Measurements from ENCODE around the gene IL1R1.
A peak's percentile ranks its signal among the peaks of the same experiment; 100 is the strongest.
"Not testable (repeated sequence)": the region's sequence is repeated elsewhere in the genome, so short reads cannot be mapped to it uniquely, and the experiment has no call there.

The IL1R1 gene, protein sequence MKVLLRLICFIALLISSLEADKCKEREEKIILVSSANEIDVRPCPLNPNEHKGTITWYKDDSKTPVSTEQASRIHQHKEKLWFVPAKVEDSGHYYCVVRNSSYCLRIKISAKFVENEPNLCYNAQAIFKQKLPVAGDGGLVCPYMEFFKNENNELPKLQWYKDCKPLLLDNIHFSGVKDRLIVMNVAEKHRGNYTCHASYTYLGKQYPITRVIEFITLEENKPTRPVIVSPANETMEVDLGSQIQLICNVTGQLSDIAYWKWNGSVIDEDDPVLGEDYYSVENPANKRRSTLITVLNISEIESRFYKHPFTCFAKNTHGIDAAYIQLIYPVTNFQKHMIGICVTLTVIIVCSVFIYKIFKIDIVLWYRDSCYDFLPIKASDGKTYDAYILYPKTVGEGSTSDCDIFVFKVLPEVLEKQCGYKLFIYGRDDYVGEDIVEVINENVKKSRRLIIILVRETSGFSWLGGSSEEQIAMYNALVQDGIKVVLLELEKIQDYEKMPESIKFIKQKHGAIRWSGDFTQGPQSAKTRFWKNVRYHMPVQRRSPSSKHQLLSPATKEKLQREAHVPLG

DNA sequence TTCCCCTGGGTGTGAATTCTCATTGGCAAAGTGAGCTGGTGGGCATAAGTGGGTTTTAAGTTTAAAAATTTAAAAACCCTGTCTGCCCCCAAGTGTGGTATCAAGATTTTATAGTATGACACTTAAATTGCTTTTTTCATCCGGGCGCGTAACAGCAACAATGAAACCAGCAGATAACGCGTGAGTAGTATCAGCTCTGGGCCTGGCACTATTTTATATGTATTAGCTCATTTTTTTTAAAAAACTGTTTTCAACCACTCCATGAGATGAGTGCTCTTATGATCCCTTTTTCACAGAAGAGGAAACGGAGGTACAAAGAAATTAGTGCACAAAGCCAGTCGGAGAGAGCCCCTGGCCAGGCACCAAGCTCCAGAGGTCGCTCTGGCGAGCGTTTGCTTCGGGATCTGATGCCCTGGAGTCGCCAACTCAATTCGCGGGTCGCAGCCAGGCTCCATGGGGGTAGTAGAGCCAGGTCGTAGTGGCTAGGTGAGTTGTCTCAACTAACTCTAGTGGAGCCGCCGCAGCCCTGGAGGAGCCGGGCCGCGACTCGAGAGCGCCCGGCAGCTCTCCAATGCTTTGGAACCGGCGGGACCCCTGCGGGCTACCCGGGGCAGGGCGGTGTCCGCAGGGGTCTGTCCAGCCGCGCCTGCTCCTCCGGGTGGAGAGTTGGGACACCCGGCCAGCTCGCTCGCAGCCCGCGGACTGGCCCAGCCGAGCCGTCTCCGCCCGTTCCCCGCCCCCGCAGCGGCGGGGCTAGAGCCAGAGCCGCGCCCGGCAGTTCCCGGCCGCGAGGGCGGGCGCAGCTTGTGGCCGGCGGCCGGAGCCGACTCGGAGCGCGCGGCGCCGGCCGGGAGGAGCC lies at the start of gene IL1R1:
IL1R1 (plus strand) TSS at position 777 of the 859 bp plus-strand sequence. CDS start 14,979 bp downstream, outside the sequence.
- peak; percentile 35 for DNase-seq

DNA sequence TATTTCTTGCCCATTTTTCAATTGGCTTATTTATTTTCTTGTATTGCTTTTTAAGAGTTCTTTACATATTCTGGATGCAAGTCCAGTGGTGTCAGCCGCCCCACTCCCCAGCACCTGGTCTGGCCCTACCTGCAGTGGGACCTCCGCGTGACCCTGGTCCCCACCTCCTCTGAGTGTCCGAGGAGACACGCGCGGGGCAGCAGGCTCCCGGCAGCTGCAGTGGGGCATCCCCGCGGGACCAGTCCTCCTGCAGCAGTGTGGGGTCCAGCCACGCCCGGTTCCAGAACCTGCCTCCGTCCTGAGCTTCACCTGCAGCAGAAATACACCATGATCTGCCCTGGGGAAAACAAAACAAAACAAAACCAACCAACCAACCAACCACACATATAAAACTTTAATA lies 48.9 kb upstream of the IL1R1 start:
- no peak for DNase-seq

DNA sequence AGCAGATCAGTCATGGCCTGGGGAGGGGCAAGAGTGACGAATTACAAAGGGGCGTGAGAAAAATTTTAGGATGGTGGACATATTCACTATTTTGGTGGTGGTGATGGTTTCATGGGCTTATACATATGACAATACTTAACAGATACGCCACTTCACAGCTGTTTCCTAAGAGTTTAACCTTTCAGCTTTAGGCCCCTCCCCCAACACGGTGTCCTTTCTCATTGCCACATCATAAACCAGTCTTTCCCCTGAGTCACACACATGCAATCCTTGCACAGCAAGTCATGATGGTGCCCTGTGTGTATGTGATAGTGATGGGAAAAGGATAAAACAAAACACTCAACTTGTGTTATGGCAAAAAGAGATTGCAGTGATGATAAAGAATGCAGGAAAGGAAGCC lies 47.6 kb upstream of the IL1R1 start:
- DNase-seq: peak; percentile 43

DNA sequence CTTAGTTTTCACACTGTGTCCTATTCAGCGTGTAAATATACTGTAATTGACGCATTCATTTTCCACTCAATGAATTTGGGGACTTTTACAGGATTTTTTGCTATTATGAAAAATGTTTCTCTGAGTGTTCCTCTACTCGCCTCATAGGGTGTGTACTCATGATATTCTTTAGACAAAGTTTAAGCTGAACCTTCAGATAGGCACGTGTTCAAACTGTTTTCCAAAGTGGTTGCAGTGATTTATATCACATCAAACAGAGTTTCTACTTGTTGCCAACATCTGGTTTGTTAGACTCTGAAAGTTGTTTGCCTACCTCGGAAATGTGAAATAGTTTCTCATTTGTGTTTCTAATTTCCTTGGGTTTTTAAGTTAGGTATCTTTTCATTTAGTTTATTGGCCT lies 46.4 kb upstream of the IL1R1 start:
- DNase-seq: no peak

DNA sequence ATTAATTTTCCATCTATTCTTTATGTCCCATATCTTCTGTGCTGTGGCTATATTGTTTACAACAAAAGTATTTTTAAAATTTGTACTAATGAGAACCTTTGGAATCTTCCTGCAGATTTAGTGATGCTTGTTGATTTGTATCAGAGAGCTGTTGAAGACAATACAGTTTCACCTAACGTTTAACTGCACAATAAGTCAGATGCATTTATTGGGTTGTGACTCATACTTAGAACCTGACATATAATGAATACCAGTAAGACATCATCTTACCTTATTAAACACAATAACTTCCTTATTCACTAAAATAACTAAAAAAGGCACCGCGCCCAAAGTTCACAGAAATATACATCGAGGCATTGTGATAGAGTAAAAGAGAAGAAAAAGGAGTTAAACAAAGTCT lies 43.8 kb upstream of the IL1R1 start:
- no peak for DNase-seq

DNA sequence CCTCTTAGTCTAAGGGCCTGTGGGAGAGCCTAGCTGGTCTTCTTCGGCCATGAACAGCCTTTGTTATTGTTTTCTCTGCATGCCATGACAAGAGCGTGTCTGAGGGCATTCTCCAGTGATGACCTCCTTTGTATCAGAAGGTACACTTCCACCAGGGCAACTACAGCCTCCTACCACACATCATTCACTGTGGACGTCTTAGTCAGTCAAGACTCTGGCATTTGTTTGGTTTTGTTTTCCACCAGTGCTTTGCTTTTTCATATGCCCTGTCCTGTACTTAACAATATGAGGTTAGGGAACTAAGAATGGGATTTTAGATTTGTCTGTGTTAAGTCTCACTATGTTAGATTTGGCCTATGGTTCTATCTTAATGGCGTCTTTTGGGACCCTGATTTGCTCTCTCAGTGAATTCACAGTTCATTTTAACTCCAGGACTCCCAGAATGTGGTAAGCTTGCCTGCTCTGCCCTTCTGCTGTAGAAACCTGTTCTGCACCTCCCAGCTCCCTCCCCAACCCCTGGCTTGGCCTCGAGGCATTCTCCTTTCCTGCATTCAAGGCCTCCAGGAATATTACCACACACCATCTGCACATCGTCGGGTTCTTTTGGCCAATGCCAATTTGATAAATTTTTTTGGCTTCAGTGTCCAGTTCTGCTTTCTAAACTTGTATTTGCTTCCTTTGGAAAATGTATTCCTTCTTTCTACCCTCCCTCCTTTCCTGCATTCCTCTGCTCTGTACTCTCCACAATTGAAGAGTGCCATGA lies 42.8 kb upstream of the IL1R1 start:
- DNase-seq: no peak

DNA sequence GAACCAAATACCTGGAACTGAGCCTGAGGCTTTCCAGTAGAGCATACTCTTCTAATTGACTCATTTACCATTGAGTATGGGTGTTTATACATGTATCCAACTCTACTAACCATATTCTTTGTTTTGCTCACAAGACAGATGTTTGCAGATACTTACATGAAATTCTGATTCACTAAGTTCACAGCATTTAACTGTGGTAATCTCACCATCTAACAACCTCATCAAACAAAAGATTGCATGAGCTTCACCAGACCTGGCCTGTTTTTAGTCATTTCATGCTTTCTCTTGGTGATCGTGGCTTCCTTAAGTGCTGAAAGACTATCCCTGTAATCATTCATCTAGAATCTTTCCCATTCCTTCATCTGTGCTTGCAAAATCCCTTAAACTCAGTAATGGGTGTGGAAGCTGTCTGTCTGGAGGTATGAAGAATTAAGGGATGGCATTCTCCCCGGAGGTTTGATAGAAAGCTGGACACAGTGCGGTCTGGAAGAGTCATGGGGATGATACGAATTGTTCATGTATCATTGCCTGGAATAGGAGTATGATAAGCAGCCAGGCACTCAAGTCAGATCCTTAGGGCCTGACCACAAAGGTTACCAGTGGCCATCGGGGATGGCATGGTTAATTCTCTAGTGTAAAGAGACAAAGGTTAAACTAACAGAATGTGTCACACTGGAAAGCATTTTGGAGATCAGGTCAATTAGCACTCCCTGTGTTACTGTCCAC lies 42.0 kb upstream of the IL1R1 start:
- DNase-seq: peak; percentile 80

DNA sequence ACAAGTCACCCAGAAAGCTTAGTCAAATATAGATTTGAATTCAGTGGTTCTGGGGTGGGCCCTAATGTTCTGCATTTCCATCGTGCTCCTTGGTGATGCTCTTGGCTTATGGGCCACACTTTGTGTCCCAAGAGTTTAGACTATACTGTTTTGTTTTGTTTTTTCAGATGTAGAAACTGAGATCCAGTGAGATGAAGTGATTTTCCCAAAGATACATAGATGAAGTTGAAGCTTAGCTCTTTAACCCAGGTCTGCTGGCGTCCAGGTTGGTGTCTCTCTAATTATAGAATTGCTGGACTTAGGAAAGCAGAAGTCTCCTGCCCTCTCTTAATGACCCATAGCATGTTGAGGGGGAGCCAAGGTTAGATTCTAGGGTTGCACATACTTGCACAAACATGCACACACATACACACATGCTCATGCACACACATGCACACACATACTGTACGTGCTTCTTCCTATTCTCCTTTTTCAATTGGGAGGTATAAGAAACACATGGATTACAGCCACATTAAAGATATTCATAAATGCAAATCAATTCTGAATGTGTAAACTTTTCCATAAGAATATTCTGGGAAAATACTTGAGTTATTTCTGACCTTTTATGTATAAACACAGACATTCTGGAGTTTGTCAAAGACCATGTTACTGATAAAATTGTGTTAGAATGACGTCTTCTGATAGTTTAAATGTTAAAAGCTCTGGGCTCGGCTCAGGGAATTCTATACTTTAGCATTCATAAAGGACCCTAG lies 41.3 kb upstream of the IL1R1 start:
- DNase-seq: no peak

DNA sequence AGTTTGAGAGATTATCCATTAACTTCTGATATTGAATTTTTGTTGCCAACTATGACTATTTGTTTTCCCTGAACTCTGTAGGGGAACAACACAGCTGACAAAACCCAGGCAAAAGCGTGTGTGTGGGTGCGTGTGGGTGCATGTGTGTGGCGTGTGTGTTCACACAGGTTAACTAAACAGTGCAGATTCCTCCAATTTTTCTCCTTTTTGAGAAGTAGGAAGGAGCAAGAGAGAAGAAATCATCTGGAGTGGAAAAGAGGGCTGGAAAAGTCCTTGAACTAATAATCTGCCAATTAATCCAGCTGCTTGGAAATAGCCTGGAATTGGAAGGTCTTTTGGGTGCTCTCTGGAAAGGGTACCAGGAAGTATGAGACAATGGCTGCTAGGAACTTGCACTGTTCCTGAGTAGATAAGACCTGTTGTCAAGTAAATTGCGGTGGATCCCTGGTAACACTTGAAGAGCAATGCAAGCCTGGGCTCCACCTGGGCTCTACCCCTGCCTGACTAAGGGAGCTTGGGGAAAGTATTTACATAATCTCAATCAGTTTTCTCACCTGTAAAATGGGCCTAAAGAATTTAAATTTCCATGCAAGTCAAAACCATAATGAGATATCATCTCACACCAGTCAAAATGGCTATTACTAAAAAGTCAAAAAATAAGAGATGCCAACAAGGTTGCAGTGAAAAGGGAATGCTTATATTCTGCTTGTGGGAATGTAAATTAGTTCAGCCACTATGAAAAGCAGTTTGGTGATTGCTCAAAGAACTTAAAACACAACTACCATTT lies 40.5 kb upstream of the IL1R1 start:
- no peak for DNase-seq

DNA sequence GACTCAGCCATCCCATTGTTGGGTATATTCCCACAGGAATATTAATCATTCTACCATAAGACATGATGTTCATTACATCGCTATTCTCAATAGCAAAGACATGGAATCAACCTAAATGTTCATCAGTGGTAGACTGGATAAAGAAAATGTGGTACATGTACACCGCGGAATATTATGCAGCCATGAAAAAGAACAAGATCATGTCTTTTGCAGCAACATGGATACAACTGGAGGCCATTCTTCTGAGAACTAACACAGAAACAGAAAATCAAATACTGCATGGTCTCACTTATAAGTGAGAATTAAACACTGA lies 40.0 kb upstream of the IL1R1 start:
- not testable (repeated sequence) for DNase-seq

DNA sequence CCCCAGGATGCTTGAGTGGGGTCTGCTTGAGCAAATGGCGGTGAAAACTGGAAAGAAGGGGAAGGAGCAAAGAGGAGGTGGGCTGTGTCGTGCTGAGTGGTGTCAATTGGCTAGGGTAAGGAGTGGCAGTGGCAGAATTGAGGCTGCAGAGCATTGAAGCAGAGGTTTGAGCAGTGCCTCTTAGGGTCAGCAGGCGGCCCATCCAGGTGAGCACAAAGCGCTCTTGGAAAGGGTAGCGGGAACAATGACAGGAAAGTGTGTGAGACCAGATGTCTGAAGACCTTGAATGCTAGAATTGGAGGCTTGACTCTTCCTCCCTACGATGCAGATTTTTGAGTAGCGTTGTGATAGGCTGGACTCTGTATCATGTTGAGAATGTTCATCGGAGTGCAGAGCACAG lies 39.3 kb upstream of the IL1R1 start:
- no peak for DNase-seq

DNA sequence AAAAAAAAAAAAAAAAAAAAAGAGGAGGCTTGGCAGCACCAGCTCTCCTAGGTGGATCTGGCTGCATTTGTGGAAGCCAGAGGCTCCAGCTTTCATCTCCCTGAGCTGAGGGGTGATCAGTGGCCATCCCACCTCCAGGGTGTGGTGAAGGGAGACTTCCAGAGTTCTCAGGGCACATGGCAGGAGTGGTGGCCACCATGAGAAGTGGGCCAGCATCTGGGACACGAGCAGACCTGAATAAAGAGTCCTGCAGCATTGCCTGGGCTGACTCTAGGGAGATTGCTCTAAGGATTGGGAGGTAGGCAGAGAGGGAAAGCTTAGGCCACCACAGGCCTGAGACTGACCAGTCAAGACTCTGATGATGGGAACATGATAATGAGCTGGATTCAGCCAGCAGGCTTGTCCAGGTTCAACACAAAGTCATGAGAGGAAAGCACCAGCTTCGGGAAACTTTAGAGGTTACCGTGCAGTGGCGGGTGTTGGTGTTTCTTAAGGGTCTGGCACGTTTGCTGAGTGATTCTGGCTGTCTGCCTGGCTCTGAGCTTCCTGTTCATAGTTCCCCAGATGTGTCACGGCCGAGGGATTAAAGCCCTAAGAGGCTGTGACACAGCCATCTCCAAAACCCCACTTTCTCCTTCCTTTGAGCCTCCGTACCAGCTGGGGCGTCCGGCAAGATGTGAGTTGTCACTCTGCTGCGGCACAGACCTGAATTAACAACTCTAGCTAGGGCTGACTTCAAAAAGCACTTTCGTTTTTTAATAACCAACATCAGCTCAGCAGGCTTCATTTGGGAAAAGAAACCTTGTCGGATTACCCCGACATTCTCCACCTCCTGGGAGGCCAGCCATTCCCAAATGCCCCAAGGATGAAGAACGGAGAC lies 38.3 kb upstream of the IL1R1 start:
- DNase-seq: peak; percentile 90

DNA sequence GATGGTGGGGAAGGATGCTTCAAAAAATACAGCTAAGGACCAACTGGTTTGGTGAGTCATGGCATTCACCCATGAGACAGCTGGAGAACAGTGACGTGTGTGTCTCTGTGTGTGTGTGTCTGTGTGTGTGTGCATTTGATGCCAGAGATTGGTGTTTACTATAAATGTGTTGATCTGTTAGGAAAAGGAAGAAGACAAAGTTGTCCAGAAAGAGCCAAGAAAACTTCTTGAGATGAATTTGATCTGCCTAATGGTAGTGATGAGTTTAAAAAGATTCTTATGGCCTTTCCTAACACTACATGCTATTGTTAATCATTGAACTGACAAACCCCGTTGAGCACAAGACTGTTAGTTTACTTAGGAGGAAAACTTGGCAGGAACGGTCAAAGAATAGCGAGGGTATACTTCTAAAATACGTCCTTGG lies 36.4 kb upstream of the IL1R1 start:
- DNase-seq: no peak

DNA sequence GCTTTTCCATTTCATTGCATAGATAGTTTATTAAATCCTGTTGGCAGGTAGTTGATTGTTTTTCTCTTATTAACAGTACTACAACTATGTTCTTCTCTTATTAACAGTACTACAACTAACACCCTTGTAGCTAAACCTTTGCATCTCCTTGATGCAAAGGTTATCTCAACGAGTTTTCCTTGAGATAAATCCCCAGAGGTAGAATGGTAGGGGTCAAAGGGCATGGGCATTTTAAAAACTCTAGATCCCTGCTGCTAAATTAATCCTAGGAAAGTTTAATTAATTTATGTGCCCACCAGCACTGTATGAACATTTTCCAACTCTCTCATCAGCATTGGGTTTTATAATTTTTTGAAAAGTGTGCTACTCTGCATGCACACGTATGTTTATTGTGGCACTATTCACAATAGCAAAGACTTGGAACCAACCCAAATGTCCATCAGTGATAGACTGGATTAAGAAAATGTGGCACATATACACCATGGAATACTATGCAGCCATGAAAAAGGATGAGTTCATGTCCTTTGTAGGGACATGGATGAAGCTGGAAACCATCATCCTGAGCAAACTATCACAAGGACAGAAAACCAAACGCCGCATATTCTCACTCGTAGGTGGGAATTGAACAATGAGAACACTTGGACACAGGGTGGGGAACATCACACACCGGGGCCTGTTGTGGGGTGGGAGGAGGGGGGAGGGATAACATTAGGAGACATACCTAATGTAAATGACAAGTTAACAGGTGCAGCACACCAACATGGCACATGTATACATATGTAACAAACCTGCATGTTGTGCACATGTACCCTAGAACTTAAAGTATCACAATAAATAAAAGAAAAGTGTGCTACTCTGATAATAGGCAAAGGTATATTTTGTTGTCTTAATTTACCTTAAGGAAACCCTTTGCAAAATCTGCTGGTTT lies 35.5 kb upstream of the IL1R1 start:
- DNase-seq: not testable (repeated sequence)

DNA sequence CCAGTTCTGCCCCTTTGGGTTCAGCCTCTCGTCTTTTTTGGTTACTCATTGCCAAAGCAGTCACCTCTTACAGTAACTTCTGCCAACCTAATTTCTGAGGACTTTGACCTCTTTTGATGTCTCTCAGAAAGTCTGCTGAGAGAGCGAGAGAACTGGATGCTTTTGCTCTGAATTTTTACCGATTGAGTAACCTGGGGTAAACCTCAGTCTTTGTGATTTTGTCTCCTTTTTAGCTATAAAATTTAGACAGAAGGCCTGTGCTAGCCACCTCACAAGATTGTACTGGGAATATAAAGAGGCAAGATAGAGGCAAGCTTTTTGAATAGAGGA lies 34.8 kb upstream of the IL1R1 start:
- peak; percentile 48 for DNase-seq

DNA sequence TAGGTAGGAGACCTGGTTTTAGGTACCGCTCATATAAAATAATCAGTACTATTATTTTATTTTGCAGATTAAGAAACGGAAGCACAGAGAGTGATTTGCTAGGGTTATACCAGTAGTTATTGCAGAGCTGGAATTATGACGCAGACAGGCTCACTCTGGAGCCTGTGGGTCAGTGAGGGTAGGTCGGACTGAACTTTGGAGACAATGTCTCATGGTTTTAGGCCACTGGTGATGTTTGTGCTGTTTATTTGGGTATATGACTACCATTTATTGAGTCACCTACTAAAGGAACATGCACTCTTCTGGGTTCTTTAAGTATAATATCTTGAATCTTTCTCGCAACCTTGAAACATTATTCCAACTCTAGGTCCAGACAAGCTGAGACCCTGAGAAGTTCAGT lies 33.5 kb upstream of the IL1R1 start:
- no peak for DNase-seq

DNA sequence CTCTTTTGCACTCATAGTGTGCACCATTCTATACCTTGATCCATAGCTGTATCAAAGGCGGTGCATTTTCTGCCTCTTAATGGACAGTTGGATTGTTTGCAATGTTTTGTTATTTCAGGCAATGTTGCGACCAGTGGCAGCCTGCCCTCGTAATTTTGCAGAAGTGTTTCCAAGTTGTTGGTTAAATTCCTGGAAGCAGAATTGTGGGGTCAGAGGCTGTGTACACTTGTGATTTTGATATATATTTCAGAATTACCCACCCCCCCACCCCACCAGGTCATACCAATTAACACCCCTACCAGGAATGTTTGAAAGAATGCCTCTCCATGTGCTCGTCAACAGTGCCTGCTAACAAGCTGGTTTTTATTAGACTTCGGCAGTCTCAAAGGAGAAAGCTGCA lies 32.4 kb upstream of the IL1R1 start:
- no peak for DNase-seq

DNA sequence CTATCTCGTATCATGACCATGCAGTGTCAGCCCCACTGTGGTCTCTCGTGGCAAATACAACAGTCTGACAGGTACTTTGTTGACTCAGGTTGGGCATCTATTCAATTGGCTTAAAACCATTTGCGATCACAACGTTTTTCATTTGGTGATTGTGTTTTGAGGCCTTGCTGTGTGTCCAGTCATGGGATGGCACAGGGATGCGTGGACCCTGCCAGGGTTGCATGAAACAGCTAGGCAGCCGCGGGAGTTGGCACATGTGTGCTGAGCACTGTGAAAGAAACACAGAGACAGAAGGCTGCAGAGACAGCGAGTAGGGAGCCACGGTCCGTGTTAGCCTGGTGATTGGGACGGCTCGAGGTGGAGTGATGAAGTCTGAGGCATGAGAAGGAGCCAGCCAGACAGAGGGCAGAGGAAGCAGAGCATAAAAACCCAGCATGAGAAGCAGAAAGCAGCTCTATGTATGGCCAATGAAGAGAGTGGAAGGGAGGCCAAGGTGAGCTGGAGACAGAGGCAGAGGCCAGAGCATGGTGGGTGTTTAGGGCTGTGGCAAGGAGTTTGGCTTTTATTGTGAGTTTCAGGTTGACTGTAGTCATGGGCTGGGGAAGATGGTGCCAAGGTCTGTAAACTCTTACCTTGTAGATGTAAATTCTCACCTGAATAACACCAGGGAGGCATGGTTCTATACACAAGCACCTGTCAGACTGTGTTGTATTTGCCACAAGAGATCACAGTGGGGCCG lies 31.8 kb upstream of the IL1R1 start:
- peak; percentile 75 for DNase-seq

All from activated CD4-positive, alpha-beta T cell treated with anti-CD3 and anti-CD28 coated beads, Interleukin-2, Interleukin-6, amounts not matched to agents 100 ng/mL and 50 ng/mL, durations not matched to agents 16 hours and 8 hours (primary cell).